Measurements from ENCODE around the gene FAM111B.
A peak's percentile ranks its signal among the peaks of the same experiment; 100 is the strongest.

- TF ChIP-seq POLR2A (IDR thresholded peaks at IDR 0.05) (no peak), CTCF (IDR thresholded peaks at IDR 0.05) (peak in 2 of 12 donors; percentile 14 to 19)
Measured at GRCh38 chr11:59144579-59145345, 37.7 kb downstream of the FAM111B start.
